ENCODE measurements around the gene GPC6.
"Not testable (repeated sequence)": the region's sequence is repeated elsewhere in the genome, so short reads cannot be mapped to it uniquely, and the experiment has no call there.

GPC6 gene

DNA sequence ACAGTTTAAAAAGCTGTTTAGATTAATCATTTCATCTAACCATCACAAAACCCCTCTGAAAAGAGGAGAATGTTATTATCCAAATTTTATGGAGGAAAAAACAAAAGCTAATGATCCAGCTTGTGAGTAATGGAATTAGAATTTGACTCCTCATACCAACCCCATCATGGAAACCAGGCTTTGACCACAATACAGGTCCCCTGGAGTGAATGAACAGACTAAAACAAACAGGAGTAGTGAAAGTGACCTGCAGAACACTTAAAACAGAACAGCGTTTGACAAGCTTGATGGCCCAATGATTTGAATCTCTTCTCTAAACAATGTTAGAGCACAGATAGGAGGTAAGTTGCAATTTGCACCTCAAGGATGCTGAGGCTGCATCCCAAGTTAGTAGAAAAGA, 1022.9 kb downstream of the GPC6 start:
- peak; percentile 72 for DNase-seq (ENCODE audit: low spot score)

DNA sequence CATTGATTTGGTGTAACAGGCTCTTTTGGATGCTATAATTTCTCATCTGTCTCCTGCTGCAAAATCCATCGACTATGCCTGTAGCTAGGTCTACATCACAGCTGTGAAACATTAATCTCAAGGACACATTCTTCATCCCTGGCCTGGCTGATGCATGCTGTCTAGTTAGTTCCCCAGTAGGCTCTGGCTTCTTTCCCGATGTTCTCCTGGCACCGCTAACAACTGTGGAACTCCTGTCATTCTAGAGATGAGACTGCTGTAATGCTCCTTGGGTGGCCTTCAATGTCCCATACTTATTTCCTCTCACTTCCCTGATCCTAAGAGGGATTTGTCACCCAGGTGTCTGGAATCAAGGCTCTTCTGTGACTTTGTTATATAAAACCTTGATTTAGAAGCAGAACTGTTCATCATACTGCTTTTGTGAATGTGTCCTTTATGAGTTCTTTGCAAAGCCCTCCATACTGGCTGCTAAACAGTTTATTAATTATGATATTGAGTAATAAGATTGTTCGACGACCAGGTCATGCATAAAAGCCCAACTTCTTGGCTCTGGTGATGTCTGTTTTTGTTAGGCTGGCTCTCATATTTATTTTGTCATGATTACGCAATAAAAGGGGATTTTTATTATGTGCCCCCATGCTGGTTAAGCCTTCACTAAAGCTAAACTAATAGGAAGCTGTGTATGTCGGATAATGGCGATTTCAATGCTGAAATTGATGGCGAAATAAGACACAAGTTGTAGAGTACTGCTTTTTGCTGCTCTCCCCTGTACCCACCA, 1025.4 kb downstream of the GPC6 start:
- DNase-seq (ENCODE audit: low spot score) = peak; percentile 31

DNA sequence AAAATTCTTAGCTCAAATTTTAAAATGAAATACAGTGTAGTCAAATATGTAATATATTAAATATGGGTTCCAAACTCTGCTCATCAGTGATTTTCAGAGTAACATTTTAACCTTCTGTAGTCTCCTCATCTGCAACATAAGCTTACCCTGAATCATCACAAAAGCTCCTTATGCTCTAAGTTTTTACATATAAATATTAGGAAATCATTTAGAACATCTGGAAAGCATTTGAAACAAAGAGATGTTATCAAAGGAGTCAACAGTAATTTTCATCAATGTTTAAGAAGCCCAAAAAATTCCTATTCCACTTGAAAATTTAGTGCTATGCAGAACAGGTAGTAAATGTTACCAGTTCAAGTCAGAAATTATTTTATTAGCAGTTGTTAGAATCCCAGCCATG, 1028.1 kb downstream of the GPC6 start:
- DNase-seq (ENCODE audit: low spot score) = no peak

DNA sequence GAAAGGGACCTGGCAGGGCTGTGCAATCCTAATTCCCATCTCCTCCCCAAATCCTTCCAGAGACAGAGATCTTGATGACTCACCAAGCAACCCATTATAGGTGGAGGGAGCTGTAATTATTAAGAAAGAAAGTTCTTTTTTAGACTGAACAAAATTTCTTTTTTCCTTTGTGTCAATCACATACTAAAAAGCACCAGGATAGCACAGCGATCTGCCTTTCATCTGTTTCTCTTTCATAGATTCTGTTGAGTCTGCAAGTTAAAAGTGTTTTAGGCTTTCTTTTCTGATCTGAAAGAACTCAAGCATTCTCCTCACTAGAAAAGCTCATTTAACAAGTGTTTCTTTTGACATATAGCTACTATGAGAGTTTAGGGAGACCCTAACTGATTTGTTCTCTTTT, 1030.1 kb downstream of the GPC6 start:
- DNase-seq (ENCODE audit: low spot score) = no peak

DNA sequence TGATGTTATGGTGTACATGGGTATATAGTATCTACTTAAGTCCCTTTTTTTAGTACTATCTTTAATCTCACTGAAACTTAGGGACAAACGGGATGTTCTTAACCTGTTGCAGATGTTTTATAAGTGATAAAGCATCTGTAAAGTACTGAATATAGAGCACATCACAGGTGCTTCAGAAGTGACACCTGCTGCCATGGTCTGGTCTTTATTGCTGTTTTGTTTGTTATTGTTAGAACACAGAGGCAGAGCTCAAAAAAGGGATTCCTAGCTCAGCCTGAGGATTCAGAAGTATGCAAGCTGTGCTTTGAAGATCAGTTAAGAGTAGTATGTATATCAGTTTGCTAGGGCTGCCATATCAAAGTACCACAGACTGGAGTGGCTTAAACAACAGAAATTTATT, 1033.4 kb downstream of the GPC6 start:
- no peak for DNase-seq (ENCODE audit: low spot score)

DNA sequence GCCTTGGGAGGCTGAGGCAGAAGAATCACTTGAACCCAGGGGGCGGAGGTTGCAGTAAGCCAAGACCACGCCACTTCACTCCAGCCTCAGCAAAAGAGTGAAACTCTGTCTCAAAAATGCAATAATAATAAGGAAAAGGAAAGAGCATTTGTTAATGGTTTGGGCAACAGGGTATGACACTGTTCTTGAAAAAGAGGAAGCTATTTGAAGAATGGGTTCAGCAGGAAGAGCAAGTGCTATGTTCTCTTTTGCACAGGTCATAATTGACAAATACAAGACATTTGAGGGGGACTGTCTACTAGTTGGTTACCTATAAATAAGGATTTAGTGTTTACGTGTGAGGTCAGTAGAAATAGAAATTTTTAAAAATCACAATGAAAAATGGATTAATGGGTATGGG, 1034.6 kb downstream of the GPC6 start:
- DNase-seq (ENCODE audit: low spot score) = no peak

DNA sequence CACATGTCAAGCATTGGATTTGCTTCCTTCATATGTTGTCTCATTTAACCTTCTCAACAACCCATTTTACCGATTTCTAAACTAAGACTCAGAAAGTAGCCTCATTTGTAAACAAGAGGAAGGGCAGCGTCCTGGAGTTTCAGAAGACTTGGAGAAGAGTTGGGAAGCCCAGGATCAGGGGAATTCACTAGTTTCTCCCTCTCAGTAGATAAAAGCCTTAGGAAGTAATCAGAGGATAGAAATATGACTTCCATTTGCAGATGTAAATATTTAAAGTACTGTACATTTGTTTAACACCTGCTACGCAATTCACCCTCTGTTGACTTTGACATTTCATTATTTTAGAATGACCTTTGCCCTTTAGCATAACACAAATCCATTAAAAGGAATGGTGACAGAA, 1036.4 kb downstream of the GPC6 start:
- DNase-seq (ENCODE audit: low spot score) = no peak

DNA sequence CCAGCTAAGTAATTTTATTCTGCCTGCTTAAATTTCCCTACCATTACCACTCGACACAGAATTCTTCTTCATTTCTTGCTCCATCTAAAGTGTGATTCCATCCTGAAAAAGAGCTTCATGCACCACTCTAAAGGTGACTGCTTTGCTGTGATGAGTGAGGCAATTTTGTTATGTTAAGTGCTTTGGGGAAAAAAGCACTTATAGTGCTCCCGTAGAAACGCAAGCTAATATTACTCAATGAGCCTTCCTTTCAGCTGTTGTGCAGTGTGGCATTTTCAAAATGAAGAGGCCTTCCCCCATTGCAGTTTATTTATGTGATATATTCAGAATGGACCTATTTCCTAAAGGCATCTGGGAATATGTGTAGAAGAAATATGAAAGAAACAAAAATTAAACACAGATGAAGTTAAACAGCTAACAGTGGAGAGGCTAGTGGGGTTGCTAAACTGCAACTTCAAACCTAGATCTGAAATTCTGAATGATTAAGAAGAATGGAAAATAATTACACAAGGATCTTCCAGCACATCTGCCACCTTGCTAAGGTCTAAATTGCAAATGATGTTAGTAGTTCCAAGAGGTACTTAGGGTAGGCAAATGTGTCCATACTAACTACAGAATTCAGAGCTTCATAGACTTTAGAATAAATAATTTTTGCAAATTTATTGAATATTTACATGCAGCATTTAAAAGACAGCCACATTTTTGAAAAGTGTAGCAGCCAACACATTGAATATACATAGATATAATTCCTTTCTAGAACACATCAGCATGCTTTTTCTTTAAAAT, 1041.2 kb downstream of the GPC6 start:
- DNase-seq (ENCODE audit: low spot score) = no peak

DNA sequence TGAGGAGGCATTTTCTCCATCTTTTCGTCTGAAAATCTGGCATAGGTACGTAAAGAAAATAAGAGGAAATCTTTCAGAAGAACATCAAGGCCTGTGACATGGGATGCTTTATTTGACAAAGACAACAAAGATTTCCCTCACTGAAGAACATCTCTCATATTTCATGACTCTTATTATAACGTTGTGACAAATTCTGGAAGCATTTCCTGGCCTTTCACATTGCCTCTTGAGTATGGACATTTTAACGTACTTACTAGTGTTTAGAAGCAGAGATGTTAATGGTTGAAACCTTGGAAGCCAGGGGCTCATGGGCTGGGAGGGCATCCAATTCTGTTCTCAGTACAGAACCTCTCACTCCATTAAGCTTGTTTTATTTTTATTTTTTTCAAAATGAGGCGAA, 1042.1 kb downstream of the GPC6 start:
- no peak for DNase-seq (ENCODE audit: low spot score)

DNA sequence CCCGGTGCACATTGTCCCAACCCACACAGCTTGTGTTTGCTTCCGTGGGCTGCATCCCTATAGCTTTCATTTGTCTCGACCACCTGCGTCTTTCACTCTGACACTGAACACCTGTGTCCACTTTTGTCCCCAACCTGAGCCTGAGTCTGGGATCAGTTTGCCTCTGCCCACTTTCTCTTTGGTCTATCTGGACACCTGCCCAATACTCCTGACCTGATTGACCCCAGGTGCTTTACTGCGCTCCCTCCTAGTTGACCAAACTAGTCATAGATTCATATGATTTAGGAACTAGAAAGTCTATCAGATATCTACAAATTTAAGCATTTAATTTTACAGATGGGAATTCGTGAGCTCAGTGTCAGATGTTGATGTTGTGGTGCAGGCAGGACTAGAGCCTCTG, 1043.0 kb downstream of the GPC6 start:
- DNase-seq (ENCODE audit: low spot score) = no peak

DNA sequence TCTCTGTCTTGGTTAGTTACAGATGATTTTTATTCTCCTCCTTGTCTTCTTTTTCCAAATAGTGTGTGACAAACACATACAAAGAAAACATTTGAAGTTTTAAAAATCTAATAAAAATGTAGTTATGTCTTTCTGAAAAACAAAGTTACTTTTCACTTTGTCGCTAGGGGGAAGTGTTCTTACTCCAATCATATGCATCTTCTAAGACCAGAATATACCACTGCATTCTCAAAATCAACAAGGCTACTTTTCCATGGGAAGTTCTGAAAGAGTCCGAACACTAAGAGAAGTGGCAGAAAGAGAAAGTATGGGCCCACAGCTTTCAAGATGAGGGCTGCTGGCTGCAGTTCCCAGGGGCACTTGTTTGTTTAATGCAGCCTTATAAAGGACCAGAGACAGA, 1043.9 kb downstream of the GPC6 start:
- DNase-seq (ENCODE audit: low spot score) = no peak

DNA sequence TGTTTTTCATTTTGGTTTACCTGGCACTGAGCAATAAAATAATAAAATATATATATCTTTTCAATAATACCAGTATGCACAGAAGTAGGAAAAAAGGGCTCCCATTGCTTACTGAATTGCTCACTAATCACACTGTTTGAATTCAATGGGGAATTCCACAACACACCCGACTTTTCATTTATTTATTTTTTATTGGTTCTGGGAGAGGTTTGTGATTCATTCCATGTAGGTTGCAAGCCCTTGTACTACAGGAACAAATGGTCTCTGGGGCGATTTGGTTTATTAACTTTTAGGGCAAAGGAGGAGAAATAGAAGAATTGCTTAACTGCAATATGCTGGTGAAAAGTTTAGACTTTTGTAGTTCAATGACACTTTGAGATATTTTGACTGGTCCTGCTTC, 1045.4 kb downstream of the GPC6 start:
- DNase-seq (ENCODE audit: low spot score) = no peak

DNA sequence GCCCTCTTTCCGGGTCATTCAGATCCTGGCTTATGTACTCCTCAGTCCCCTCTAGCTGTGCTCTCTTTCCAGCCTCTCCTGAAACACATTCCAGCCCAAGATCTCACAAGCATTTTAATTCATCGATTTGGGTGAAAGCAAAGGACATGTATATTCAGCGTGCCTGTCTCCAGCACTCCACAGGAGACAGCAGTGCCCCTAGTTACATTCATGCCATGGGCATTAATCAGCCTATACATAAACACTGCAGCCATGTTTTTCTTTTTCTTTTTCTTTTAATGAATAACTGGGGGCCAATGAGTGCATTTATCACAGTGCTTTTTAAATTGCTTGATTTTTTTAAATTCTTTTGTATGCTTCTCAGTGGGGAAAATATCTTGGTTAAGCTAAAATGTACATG, 1053.7 kb downstream of the GPC6 start:
- DNase-seq (ENCODE audit: low spot score) = no peak

DNA sequence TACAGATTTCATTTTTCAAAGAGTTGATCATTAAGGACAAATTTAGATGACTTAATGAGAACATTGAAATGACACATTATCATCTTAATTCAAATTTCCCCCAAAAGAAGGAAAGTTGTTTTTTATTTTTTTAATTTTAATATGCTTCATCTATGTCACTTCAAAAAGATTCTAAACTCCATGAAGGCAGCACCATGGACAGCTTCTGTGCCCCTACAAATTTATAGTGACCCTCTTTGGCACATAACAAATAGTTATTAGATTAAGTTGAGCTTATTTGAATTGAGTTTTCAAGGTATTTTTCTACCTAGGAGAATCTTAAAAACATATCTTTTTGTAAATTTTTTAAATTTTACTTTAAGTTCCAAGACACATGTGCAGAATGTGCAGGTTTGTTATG, 1054.2 kb downstream of the GPC6 start:
- DNase-seq (ENCODE audit: low spot score) = no peak

DNA sequence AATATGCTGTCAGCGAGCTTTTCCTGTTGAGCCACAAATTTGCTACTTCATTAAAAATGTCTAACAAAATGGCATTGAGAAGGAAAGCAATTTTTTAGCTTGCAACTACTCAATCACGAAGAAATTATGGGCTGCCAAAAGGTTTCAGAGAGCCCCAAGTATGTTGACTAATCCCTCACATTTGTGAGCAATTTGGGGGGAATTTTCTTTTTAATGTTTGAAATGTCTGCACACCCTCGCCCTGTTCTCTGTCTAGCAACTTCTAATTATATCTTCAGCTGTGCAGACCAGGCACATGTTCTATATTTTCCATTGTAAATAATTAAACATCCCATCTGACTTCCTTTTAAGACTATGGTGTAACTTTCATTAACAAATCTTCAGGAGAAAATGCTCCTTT, 1060.0 kb downstream of the GPC6 start:
- DNase-seq (ENCODE audit: low spot score) = no peak

DNA sequence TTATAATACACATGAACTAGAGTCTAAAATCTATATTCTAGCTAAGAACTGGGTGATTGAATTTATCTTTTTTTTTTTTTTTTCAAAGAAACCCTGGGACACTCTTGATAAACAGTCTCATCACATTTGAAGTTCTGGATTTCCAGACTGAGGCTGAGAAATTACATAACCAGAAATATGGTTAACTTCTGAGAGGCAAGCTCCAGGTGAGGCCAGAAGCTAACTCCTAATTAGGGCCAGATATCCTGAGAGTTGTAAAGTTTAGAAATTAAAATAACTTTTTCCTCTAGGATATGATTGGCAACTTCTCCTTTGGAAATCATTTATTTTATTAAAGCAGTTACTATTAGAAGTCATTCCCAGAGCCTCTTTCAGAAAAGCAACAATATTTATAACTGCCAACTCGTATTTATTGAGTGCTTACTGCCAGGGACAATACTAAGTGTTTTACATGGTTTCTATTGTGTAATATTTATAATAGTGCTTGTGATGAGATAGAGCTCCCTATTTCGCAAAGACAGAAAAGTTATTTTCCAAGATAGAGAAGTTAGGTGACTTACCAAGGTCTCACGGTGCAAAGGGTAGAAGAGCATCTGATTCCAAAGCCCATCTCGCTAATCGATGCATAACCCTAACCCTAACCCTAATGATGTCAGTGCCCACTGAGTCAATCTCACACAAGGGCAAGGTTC, 1065.2 kb downstream of the GPC6 start:
- no peak for DNase-seq (ENCODE audit: low spot score)

DNA sequence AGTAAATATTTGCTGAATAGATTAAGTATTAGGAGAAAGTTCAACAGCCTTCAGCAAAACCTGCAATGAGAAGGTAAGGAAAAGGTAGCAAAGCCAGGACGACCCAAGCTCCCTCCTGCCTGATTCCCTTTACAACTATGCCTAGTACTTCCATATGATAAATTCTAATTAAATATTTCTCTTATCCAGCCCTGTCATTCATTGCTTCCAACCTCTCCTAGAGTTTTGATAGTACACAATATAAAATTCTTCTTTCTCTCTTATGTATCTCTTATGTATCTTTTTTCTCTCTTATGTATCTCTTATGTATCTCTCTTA, 1065.7 kb downstream of the GPC6 start:
- no peak for DNase-seq (ENCODE audit: low spot score)

DNA sequence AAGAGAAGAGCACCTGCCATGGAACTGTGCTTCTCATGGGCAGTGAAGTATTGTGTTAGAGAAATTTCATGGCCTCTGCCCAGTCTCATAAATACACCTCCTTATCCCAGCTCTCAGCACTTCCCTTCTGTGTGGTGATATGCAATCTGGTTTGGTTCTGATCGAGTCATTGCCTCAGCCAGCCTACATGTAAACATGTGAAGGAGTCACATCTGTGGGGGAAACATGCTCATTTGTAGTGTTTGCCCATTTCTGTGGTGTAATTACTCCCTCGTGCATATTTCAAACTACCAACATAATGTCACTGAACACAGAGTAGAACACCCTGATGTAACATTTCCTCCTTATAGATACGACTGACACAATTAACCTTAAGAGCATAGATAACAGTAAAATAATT, 1069.9 kb downstream of the GPC6 start:
- no peak for DNase-seq (ENCODE audit: low spot score)

DNA sequence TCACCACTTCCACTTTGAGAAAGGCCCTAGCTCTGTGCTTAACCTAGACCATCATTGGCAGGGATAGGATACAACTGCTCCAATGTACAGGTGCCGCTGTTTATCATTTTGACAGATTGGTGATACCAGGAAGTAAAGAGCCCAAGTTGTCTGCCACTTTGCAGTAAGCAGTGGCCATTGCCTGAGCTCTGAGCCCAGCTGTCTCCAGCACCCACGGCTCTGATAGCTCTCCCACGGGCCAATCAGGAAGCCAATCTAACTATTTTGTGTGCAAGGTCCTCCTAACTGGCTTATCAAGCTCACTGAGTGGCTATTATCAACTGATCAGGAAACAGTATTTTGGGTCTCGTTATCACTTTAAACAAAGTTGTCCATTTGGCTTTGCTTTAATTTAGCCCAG, 1071.7 kb downstream of the GPC6 start:
- DNase-seq (ENCODE audit: low spot score) = no peak

DNA sequence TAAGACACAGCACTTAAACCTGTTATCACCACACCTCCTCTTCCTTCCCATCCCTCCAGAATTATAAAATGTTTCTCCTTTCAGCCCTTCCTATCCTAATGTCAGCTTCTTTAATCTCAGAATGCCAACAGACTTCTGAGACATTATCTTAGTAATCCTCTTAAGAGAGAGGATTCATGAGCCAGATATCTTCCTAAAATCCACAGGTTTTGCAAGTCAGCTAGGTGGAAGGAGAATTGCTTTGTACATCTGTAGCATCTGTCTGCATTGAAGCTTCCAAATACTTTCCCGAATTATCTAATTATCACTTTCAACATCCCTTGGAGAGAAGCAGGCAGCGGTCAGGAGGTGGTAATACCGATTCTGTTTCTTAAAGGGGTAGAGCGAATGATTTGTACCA, 1073.8 kb downstream of the GPC6 start:
- DNase-seq (ENCODE audit: low spot score) = no peak

DNA sequence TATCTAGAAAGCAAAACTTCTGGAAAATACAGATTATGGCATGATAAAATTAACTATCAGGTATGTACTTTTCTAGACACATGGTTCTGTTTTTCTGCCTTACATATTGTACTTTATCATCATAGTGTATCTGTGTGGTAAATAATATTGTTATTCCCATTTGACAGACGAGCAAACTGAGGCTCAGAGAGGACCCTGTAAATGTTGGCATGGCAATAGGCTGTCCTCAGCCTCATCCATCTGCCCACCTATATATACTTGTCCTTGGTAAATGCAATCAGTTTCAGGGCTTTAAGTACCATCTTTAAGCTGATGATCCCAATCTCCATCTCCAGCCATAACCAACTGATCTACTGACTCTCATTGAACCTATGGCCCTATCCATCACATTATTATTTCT, 1074.9 kb downstream of the GPC6 start:
- DNase-seq (ENCODE audit: low spot score) = no peak

DNA sequence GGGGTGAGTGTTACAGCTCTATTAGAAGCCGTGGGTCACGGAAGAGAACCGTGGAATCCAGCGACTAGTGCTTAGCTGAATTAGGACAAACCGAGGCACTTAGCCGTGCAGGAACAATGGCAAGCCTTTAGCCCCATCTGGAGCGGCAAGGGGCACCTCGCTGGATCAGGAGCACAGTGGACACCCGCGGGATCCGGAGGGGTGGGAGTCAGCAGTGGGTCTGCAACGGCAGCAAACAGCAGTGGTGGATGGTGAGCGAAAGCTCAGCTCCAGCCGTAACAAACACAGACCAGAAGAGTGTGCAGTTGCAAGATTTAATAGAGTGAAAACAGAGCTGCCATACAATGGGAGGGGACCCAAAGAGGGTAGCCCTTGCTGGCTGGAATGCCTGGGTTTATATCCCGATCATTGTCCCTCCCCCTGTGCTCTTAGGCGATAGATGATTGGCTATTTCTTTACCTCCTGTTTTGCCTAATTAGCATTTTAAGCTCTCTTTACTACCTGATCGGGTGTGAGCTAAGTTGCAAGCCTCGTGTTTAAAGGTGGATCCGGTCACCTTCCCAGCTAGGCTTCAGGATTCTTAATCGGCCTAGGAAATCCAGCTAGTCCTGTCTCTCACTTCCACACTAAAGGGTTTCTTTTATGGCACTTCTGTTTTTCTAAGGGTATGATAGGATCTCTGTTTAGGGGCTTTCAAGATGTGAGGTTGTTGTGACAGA, 1076.4 kb downstream of the GPC6 start:
- DNase-seq (ENCODE audit: low spot score) = not testable (repeated sequence)

Data from AG20443 (cell line).